Activated CD8-positive, alpha-beta T cell treated with anti-CD3 and anti-CD28 coated beads, Interleukin-2, amount 10 ng/mL, durations not matched to agents 7 days and 5 days (primary cell): ENCODE data around the gene DAB2. TPM values are rescaled to one million over a fixed set of nuclear protein-coding genes. Genes with fewer than 3 reads are reported as not detected.

Experiments used
- ATAC-seq: fragments of 150-1000 bp; cut with Tn5 transposase; one replicate; pipeline ENCODE4 v1.10.0; 2021; ENCODE audit warnings: moderate library complexity
- CTCF ChIA-PET: fragments of 350-600 bp; sonication (Branson Sonifier 250); formaldehyde crosslinking; loops from one replicate; lab custom pipeline; 2021; ENCODE audit warnings: antibody characterized with exemption; lab: Charles Lee
- POLR2A ChIA-PET: fragments of 350-600 bp; sonication (Branson Sonifier 250); formaldehyde crosslinking; loops from one replicate; lab custom pipeline; 2021; ENCODE audit warnings: antibody characterized with exemption; lab: Charles Lee
- DNase-seq: peaks from one replicate; pipeline ENCODE4 v3.0.0-alpha.2; 2020
- H3K27ac Mint-ChIP-seq: one replicate; pipeline ENCODE4 v1.8.0; 2021; ENCODE audit warnings: mild to moderate bottlenecking, mixed read lengths
- H3K27me3 Mint-ChIP-seq: one replicate; pipeline ENCODE4 v1.8.0; 2021; ENCODE audit warnings: low read depth, mixed read lengths
- H3K36me3 Mint-ChIP-seq: one replicate; pipeline ENCODE4 v1.8.0; 2021; ENCODE audit warnings: low read depth, mixed read lengths
- H3K4me1 Mint-ChIP-seq: one replicate; pipeline ENCODE4 v1.8.0; 2021; ENCODE audit warnings: low read depth, mixed read lengths
- H3K4me3 Mint-ChIP-seq: one replicate; pipeline ENCODE4 v1.8.0; 2021; ENCODE audit warnings: mild to moderate bottlenecking, mixed read lengths
- H3K9me3 Mint-ChIP-seq: one replicate; pipeline ENCODE4 v1.8.0; 2022; ENCODE audit warnings: mixed read lengths; ENCODE audit not compliant: insufficient read depth
- total RNA-seq, 2 experiments: library from RNA; stranded (reverse); gene quantifications; one replicate each; pipeline ENCODE4 v1.2.3, GENCODE V29; 2021

The DAB2 gene
- total RNA-seq, 2 experiments from 2014 or later, result not detected

- H3K9me3 Mint-ChIP-seq, result no peaks in the 10 kb centered on the region
- CTCF ChIA-PET, result interaction anchor here (1.1 to 1.2 kb wide), 2 partner anchors 9 to 87 kb away, joined by 4 read pairs; no protein-coding TSS in a partner anchor
- POLR2A ChIA-PET, result no interaction called here
- H3K27ac Mint-ChIP-seq, result no peak overlapping the region
- peaks cover 3% of the 10 kb centered on the region for H3K4me1 Mint-ChIP-seq
- no peaks in the 10 kb centered on the region for H3K36me3 Mint-ChIP-seq
- H3K4me3 Mint-ChIP-seq, result no peak overlapping the region
- peaks cover 32% of the 10 kb centered on the region for H3K27me3 Mint-ChIP-seq
- peak; percentile 39 for ATAC-seq
- no peak for DNase-seq
Observed at GRCh38 chr5:39461007-39461682, 36.4 kb upstream of the DAB2 start.

GRCh38 chr5:39459907-39460306 lies 35.1 kb upstream of the DAB2 start:
- Mint-ChIP-seq H3K9me3 (no peaks in the 10 kb centered on the region), H3K27me3 (peaks cover 39% of the 10 kb centered on the region), H3K4me3 (no peak overlapping the region), H3K36me3 (no peaks in the 10 kb centered on the region), H3K27ac (no peak overlapping the region), H3K4me1 (peaks cover 3% of the 10 kb centered on the region)
- ATAC-seq (no peak), DNase-seq (no peak)
- ChIA-PET CTCF (interaction anchor here (1.2 kb wide), 1 partner anchor 8 kb away, joined by 4 read pairs; no protein-coding TSS in a partner anchor), POLR2A (no interaction called here)

GRCh38 chr5:39459071-39459470 lies 34.3 kb upstream of the DAB2 start:
- ATAC-seq, result no peak
- ChIA-PET CTCF (no interaction called here), POLR2A (no interaction called here)
- no peaks in the 10 kb centered on the region for H3K36me3 Mint-ChIP-seq
- peaks cover 39% of the 10 kb centered on the region for H3K27me3 Mint-ChIP-seq
- H3K9me3 Mint-ChIP-seq, result no peaks in the 10 kb centered on the region
- no peak overlapping the region for H3K4me3 Mint-ChIP-seq
- no peak for DNase-seq
- H3K27ac Mint-ChIP-seq, result no peak overlapping the region
- peaks cover 3% of the 10 kb centered on the region for H3K4me1 Mint-ChIP-seq

- ChIA-PET CTCF (interaction anchor here (0.7 to 1.7 kb wide), 3 partner anchors 10 to 80 kb away, joined by 3 to 5 read pairs (median 5); no protein-coding TSS in a partner anchor), POLR2A (no interaction called here)
- Mint-ChIP-seq H3K27ac (no peak overlapping the region), H3K9me3 (no peaks in the 10 kb centered on the region), H3K4me1 (no peaks in the 10 kb centered on the region), H3K36me3 (no peaks in the 10 kb centered on the region), H3K4me3 (no peak overlapping the region), H3K27me3 (peaks cover 32% of the 10 kb centered on the region)
- ATAC-seq (no peak), DNase-seq (no peak)
Observed at GRCh38 chr5:39455645-39456044, 30.9 kb upstream of the DAB2 start.

GRCh38 chr5:39453606-39454005 lies 28.8 kb upstream of the DAB2 start:
- CTCF ChIA-PET, result interaction anchor here (0.9 to 1.2 kb wide), 2 partner anchors 12 to 95 kb away, joined by 3 read pairs; no protein-coding TSS in a partner anchor
- no peaks in the 10 kb centered on the region for H3K9me3 Mint-ChIP-seq
- no peaks in the 10 kb centered on the region for H3K36me3 Mint-ChIP-seq
- DNase-seq, result no peak
- no peak for ATAC-seq
- H3K27ac Mint-ChIP-seq, result no peak overlapping the region
- peaks cover 24% of the 10 kb centered on the region for H3K27me3 Mint-ChIP-seq
- POLR2A ChIA-PET, result no interaction called here
- no peak overlapping the region for H3K4me3 Mint-ChIP-seq
- H3K4me1 Mint-ChIP-seq, result no peaks in the 10 kb centered on the region

GRCh38 chr5:39452846-39453245 lies 28.1 kb upstream of the DAB2 start:
- Mint-ChIP-seq H3K4me1 (no peaks in the 10 kb centered on the region), H3K27ac (no peak overlapping the region), H3K36me3 (no peaks in the 10 kb centered on the region), H3K27me3 (peaks cover 21% of the 10 kb centered on the region), H3K4me3 (no peak overlapping the region), H3K9me3 (no peaks in the 10 kb centered on the region)
- CTCF ChIA-PET, result interaction anchor here (0.9 to 1.4 kb wide), 2 partner anchors 8 to 95 kb away, joined by 3 to 4 read pairs; no protein-coding TSS in a partner anchor
- POLR2A ChIA-PET, result no interaction called here
- DNase-seq (no peak), ATAC-seq (no peak)

GRCh38 chr5:39451276-39451941 lies 26.6 kb upstream of the DAB2 start:
- Mint-ChIP-seq H3K4me3 (no peak overlapping the region), H3K4me1 (no peaks in the 10 kb centered on the region), H3K36me3 (no peaks in the 10 kb centered on the region), H3K27me3 (peaks cover 12% of the 10 kb centered on the region), H3K9me3 (no peaks in the 10 kb centered on the region), H3K27ac (no peak overlapping the region)
- no peak for DNase-seq
- POLR2A ChIA-PET, result interaction anchor here (0.6 kb wide), 1 partner anchor 14 kb away, joined by 4 read pairs; no protein-coding TSS in a partner anchor
- no peak for ATAC-seq
- CTCF ChIA-PET, result interaction anchor here (1.4 kb wide), 1 partner anchor 9 kb away, joined by 4 read pairs; no protein-coding TSS in a partner anchor

GRCh38 chr5:39450487-39450886 lies 25.7 kb upstream of the DAB2 start:
- ATAC-seq (no peak), DNase-seq (no peak)
- Mint-ChIP-seq H3K4me1 (no peaks in the 10 kb centered on the region), H3K36me3 (no peaks in the 10 kb centered on the region), H3K4me3 (no peak overlapping the region), H3K27ac (no peak overlapping the region), H3K9me3 (no peaks in the 10 kb centered on the region), H3K27me3 (peaks cover 4% of the 10 kb centered on the region)
- POLR2A ChIA-PET, result no interaction called here
- CTCF ChIA-PET, result no interaction called here

- Mint-ChIP-seq H3K9me3 (no peaks in the 10 kb centered on the region), H3K27ac (no peak overlapping the region), H3K4me1 (no peaks in the 10 kb centered on the region), H3K4me3 (no peak overlapping the region), H3K27me3 (peaks cover 2% of the 10 kb centered on the region), H3K36me3 (no peaks in the 10 kb centered on the region)
- POLR2A ChIA-PET, result no interaction called here
- ATAC-seq (no peak), DNase-seq (no peak)
- CTCF ChIA-PET, result interaction anchor here (1.6 kb wide), 1 partner anchor 73 kb away, joined by 3 read pairs; no protein-coding TSS in a partner anchor
Observed at GRCh38 chr5:39449591-39449990, 24.8 kb upstream of the DAB2 start.

GRCh38 chr5:39448506-39449128 lies 23.8 kb upstream of the DAB2 start:
- CTCF ChIA-PET, result interaction anchor here (1.6 kb wide), 1 partner anchor 72 kb away, joined by 3 read pairs; no protein-coding TSS in a partner anchor
- Mint-ChIP-seq H3K4me1 (no peaks in the 10 kb centered on the region), H3K36me3 (no peaks in the 10 kb centered on the region), H3K9me3 (no peaks in the 10 kb centered on the region), H3K27me3 (peaks cover 2% of the 10 kb centered on the region), H3K27ac (no peak overlapping the region), H3K4me3 (no peak overlapping the region)
- no peak for ATAC-seq
- POLR2A ChIA-PET, result no interaction called here
- no peak for DNase-seq

GRCh38 chr5:39447968-39448367 lies 23.2 kb upstream of the DAB2 start:
- Mint-ChIP-seq H3K36me3 (no peaks in the 10 kb centered on the region), H3K9me3 (no peaks in the 10 kb centered on the region), H3K4me1 (no peaks in the 10 kb centered on the region), H3K27ac (no peak overlapping the region), H3K4me3 (no peak overlapping the region), H3K27me3 (peaks cover 1% of the 10 kb centered on the region)
- DNase-seq (no peak), ATAC-seq (no peak)
- CTCF ChIA-PET, result no interaction called here
- POLR2A ChIA-PET, result no interaction called here

- no peaks in the 10 kb centered on the region for H3K4me1 Mint-ChIP-seq
- H3K27me3 Mint-ChIP-seq, result no peaks in the 10 kb centered on the region
- no peak overlapping the region for H3K4me3 Mint-ChIP-seq
- no peaks in the 10 kb centered on the region for H3K9me3 Mint-ChIP-seq
- no peaks in the 10 kb centered on the region for H3K36me3 Mint-ChIP-seq
- no peak for ATAC-seq
- no peak overlapping the region for H3K27ac Mint-ChIP-seq
- ChIA-PET CTCF (no interaction called here), POLR2A (no interaction called here)
- no peak for DNase-seq
Observed at GRCh38 chr5:39447059-39447458, 22.3 kb upstream of the DAB2 start.
